ENCODE measurements around the gene THADA.

Gene THADA

DNA sequence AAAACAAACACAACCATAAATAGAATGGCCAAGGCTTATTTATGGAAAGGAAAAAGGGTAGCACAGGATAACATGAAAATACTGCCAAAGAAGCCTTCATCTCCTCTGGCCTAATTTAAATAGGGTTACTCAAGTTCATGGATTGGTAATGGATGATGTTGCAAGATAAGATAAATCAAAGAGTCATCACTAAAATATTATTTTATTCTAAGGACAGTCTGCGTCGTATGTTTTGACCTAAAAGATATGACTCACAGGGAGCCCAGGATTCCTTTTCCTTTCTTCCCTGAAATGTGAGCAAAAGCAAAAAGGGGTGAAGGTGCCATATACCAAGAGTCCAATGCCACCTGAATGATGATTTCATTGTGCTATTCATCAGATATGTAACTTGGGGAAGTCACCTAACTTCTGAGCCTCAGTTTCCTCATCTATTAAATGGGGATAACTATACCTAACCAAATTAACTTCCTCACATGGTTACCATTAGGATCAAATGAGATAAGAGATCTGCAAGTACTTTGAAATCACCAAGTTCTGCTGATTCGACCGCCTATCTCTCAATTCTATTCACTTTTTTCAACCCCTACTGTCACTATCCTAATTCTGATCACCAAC lies 137.7 kb downstream of the THADA start:
- no peak for DNase-seq (ENCODE audit: extremely low spot score)
- no peak for TF ChIP-seq FOXA1 (IDR thresholded peaks at IDR 0.05)
- TF ChIP-seq LEF1 (IDR thresholded peaks at IDR 0.05; ENCODE audit: borderline replicate concordance): no peak
- TF ChIP-seq SUZ12 (IDR thresholded peaks at IDR 0.05): no peak
- TF ChIP-seq ELF4 (IDR thresholded peaks at IDR 0.05): no peak
- no peak for TF ChIP-seq HDGF (IDR thresholded peaks at IDR 0.05; ENCODE audit: borderline replicate concordance)
- TF ChIP-seq, protein P1, sequence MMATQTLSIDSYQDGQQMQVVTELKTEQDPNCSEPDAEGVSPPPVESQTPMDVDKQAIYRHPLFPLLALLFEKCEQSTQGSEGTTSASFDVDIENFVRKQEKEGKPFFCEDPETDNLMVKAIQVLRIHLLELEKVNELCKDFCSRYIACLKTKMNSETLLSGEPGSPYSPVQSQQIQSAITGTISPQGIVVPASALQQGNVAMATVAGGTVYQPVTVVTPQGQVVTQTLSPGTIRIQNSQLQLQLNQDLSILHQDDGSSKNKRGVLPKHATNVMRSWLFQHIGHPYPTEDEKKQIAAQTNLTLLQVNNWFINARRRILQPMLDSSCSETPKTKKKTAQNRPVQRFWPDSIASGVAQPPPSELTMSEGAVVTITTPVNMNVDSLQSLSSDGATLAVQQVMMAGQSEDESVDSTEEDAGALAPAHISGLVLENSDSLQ (IDR thresholded peaks at IDR 0.05): no peak
- TF ChIP-seq ZNF384 (IDR thresholded peaks at IDR 0.05): no peak
- no peak for TF ChIP-seq FOXM1 (IDR thresholded peaks at IDR 0.05; ENCODE audit: borderline replicate concordance)
- no peak for TF ChIP-seq FOXK2 (IDR thresholded peaks at IDR 0.05)
- TF ChIP-seq TARDBP (IDR thresholded peaks at IDR 0.05): no peak
- TF ChIP-seq BHLHE40 (IDR thresholded peaks at IDR 0.05; ENCODE audit: borderline replicate concordance): no peak
- POLR2A ChIA-PET: no interaction called here
- CTCF ChIA-PET: no interaction called here

DNA sequence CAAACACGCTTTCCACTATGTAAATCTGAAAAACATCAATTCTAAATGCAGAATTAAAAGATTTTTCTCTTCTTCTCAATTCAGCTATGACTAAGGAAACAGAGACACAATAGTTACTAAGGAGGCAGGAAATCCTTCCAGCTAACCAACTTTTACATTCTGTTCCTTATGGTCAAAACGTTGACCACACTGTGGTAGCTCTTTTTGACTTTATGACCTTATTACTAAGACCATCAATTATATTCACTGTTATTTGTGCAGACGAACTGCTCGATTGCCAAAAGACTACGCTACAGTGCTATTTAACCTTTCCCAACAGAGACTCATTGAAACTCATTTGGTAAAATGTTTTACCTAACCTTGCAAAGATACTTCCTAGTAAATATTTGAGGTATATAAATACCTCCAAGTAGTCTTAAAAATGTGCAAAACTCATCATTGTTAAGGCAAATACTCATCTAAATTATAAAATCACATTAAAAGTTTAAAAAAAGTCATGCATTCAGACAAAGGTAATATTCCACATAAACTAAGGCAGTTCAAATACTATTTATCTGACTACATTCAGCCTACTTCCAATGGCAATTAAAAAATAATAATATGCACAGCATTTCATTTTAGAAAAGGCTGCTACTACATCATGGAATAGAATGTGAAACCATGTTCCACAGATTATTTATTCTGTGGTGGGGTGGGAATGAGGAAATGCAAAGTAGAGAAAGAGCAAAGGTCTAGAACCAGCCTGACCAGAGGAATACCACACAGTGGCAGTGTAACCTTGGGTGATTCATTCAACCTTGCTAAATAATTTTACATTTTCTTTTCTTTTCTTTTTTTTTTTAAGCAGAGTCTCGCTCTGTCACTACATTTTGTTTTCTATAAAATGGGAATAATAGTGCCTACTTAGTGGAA lies 139.9 kb downstream of the THADA start:
- no peak for DNase-seq (ENCODE audit: extremely low spot score)
- POLR2A ChIA-PET: no interaction called here
- no peak for TF ChIP-seq ZNF384 (IDR thresholded peaks at IDR 0.05)
- TF ChIP-seq L3MBTL2 (conservative IDR thresholded peaks at IDR 0.05): no peak
- TF ChIP-seq HDGF (IDR thresholded peaks at IDR 0.05; ENCODE audit: borderline replicate concordance): no peak
- no peak for TF ChIP-seq FOXA1 (IDR thresholded peaks at IDR 0.05)
- no peak for TF ChIP-seq FOXM1 (IDR thresholded peaks at IDR 0.05; ENCODE audit: borderline replicate concordance)
- no peak for TF ChIP-seq LEF1 (IDR thresholded peaks at IDR 0.05; ENCODE audit: borderline replicate concordance)
- TF ChIP-seq ELF4 (IDR thresholded peaks at IDR 0.05): no peak
- TF ChIP-seq FOXK2 (IDR thresholded peaks at IDR 0.05): no peak
- no peak for TF ChIP-seq NFRKB (IDR thresholded peaks at IDR 0.05)
- TF ChIP-seq, protein P1 (IDR thresholded peaks at IDR 0.05): no peak
- TF ChIP-seq SP1 (IDR thresholded peaks at IDR 0.05): no peak
- no peak for TF ChIP-seq CTBP1 (IDR thresholded peaks at IDR 0.05; ENCODE audit: borderline replicate concordance)
- no peak for TF ChIP-seq TARDBP (IDR thresholded peaks at IDR 0.05)
- no peak for TF ChIP-seq SUZ12 (IDR thresholded peaks at IDR 0.05)
- CTCF ChIA-PET: interaction anchor here (0.6 kb wide), 1 partner anchor 62 kb away, joined by 3 read pairs; no protein-coding TSS in a partner anchor

DNA sequence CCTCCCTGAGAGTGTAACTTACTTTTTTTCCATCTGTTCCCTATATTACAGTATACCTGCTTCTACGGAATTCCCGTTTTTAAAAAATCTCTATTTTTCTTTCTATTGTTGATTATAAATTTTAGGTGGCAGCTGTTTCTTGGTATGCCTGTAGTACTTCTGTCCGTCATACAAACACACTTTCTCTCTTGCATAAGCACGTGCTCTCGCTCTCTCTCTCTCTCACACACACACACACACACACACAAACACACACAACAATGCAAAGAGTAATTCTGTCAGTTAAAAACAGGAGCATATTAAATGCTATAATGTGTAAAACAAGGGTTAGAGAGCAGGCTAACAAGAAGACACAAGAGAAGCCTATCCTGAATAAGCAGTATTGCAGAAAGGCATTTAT lies 140.5 kb downstream of the THADA start:
- TF ChIP-seq HDGF (IDR thresholded peaks at IDR 0.05; ENCODE audit: borderline replicate concordance) (no peak), FOXM1 (IDR thresholded peaks at IDR 0.05; ENCODE audit: borderline replicate concordance) (no peak), L3MBTL2 (conservative IDR thresholded peaks at IDR 0.05) (no peak), ZNF384 (IDR thresholded peaks at IDR 0.05) (no peak), SUZ12 (IDR thresholded peaks at IDR 0.05) (no peak), ARNT (IDR thresholded peaks at IDR 0.05) (no peak), FOXK2 (IDR thresholded peaks at IDR 0.05) (no peak), NFRKB (IDR thresholded peaks at IDR 0.05) (no peak), TARDBP (IDR thresholded peaks at IDR 0.05) (no peak), CTBP1 (IDR thresholded peaks at IDR 0.05; ENCODE audit: borderline replicate concordance) (no peak)
- POLR2A ChIA-PET: no interaction called here
- DNase-seq (ENCODE audit: extremely low spot score): no peak
- CTCF ChIA-PET: no interaction called here

DNA sequence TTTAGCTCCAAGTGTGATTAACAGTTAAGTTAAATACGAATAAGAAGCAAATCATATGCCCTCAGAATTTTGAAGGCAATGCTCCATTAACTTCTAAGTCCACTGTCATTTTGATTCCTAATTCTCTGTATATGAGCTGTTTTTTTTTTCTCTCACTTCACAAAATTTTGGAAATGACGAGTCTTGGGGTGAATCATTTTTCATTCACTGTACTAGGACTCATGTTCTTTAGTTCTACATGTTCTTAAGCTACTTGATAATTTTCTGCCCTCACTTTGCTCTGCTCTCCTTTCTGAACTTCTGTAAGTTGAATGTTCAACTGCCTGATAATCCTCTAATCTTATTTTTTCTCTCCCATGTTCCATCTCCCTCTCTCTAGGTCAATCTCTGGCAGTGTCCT lies 141.0 kb downstream of the THADA start:
- POLR2A ChIA-PET: no interaction called here

More for the DNA sequence above, 141.0 kb downstream of the THADA start:
- CTCF ChIA-PET: no interaction called here
- no peak for DNase-seq (ENCODE audit: extremely low spot score)
- TF ChIP-seq SP1 (IDR thresholded peaks at IDR 0.05) (no peak), FOXK2 (IDR thresholded peaks at IDR 0.05) (no peak), TARDBP (IDR thresholded peaks at IDR 0.05) (no peak), L3MBTL2 (conservative IDR thresholded peaks at IDR 0.05) (no peak), HDGF (IDR thresholded peaks at IDR 0.05; ENCODE audit: borderline replicate concordance) (no peak), SUZ12 (IDR thresholded peaks at IDR 0.05) (no peak), FOXM1 (IDR thresholded peaks at IDR 0.05; ENCODE audit: borderline replicate concordance) (no peak), CTBP1 (IDR thresholded peaks at IDR 0.05; ENCODE audit: borderline replicate concordance) (no peak), ELF4 (IDR thresholded peaks at IDR 0.05) (no peak), LEF1 (IDR thresholded peaks at IDR 0.05; ENCODE audit: borderline replicate concordance) (no peak), ZNF384 (IDR thresholded peaks at IDR 0.05) (no peak), FOXA1 (IDR thresholded peaks at IDR 0.05) (no peak), BHLHE40 (IDR thresholded peaks at IDR 0.05; ENCODE audit: borderline replicate concordance) (no peak), NFRKB (IDR thresholded peaks at IDR 0.05) (no peak)
- TF ChIP-seq, protein P1 (IDR thresholded peaks at IDR 0.05): no peak
